AG08396 (cell line): Measurements from ENCODE around the gene TECPR1.

Experiments used
- DNase-seq: peaks from one replicate; pipeline ENCODE4 v3.0.0; 2012; ENCODE audit warnings: low spot score, mixed read lengths

Gene TECPR1

DNA sequence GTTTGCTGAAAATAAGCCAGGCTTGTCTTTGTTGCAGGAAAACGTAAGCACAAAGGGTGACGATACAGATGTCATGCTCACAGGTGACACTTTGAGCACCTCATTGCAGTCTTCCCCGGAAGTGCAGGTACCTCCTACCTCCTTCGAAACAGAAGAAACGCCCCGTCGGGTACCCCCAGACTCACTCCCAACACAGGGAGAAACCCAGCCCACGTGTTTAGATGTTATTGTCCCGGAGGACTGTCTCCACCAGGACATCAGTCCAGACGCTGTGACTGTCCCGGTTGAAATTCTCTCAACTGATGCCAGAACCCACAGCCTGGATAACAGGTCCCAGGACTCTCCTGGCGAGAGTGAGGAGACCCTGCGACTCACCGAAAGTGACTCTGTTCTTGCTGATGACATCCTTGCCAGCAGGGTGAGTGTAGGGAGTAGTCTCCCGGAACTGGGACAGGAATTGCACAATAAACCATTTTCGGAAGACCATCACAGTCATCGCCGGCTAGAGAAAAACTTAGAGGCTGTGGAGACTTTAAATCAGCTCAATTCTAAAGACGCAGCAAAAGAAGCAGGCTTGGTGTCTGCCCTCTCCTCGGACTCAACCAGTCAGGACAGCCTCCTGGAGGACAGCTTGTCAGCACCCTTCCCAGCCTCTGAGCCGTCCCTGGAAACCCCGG lies 59.1 kb downstream of the TECPR1 start:
- DNase-seq: no peak

DNA sequence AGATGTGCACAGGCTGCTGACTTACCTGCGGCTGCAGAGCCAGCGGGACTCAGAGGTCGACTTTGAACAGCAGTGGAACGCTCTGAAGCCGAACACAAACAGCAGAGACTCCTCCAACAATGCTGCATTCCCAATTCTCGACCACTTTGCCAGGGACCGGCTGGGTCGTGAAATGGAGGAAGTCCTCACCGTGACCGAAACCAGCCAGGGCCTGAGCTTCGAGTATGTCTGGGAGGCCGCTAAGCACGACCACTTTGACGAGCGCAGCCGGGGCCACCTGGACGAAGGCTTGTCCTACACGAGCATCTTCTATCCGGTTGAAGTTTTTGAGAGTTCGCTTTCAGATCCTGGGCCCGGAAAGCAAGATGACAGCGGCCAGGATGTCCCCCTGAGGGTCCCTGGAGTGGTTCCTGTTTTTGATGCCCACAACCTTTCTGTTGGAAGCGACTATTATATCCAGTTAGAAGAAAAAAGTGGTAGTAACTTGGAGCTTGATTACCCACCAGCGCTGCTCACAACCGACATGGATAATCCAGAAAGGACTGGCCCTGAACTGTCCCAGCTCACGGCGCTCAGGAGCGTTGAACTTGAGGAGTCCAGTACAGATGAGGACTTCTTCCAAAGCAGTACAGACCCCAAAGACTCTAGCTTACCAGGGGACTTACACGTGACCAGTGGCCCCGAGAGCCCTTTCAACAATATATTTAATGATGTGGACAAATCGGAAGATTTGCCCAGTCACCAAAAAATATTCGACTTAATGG lies 60.2 kb downstream of the TECPR1 start:
- no peak for DNase-seq

DNA sequence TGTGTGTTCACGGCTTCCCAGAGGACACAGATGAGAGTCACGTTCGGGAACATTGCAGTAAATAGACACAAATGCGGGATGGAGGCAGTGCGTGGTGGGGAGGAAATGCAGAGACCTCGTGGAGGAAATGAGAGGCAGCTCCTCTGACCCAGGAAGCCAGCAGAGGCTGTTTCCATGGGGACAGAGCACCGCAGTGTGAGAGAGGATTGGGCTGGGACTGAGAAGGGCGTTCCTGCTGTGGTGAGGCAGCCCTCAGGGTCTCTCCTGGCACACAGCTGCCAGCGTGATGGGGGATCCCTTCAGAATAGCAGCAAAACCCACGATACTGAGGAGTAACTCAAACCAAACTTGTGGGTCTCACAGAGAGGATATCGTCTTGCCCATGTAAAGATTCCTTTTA lies 62.5 kb downstream of the TECPR1 start:
- no peak for DNase-seq

DNA sequence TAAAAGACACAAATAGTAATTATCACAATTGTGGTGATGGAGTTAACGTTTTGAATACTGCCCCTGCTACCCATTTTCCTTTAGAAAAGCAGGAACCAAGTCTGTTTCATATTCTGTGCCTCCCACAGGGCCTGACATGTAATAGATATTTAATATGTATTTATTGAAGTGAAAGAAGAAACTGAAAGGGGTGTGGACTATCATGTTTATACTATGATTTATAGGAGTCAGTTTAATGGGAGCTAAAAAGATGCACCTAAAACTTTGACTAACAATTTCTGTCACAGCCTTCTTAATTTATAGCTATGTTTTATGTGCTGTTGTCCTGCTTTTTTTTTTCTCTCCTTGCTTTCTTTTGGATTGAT lies 64.9 kb downstream of the TECPR1 start:
- DNase-seq: no peak

DNA sequence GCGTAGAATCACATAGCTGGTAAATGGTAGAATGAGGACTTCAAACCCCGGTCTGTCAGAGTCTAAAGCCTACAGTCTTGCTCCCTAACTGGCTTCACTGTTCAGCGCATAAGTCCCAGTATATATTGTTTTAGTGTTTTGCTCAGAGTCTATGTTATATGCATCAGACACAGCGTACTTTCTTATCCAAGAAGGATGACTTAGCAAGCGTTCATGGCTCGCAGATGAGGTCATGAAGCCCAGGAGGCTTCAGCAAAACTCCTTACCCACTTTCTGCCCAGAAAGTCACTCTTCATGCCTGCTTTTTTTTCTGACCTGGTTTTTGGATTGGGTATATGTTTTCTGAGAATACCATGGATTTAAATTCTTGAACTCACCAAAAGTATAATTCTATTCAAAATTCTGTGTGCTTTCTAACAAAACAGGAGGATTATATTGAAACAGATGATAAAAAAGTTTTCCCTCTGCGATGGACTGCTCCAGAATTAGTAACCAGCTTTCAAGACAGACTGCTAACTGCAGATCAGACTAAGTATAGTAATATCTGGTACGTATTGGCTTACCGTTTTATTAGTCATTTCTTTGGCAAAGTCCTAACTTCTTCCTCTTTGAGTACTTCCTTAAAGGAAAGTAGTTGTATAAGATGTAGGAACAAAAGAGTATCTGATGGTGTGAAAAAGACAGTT lies 65.4 kb downstream of the TECPR1 start:
- no peak for DNase-seq

DNA sequence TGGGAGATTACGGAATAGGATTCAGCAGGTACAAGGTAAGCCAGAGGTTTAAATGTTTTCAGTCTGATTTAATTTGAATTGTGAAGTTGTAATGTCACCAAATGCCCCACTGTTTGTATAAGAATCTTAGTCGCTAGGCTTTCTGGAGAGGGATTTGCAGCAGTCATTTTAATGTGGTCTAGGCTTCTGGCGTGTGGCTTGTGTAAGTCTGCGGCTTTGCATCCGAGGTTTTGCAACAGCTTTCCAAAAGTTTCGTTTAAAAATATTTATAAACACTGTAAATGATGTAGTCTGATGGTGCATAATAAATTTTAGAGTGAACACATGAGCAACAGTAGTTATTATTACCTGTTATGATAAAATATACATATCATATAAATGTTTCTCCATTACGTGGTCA lies 66.9 kb downstream of the TECPR1 start:
- DNase-seq: no peak

DNA sequence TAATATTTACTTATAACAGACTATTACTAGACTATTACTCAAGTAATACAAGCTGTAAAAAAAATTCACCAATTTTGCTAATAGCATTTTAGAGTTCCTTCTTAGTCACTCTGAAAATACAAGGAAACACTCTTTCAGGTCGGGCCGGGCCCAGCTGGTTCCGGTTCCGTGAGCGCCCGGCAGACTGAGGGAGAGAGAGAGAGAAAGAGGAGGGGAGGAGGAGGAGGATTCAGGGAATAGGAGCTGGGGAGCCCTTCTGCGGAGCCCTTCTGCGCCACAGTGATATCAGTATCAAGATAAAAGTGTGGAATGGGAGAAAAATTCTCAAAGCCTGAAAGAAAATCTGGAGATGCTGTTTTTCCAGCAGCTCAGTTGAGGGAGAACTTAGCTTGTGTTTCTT lies 71.3 kb downstream of the TECPR1 start:
- DNase-seq: no peak

DNA sequence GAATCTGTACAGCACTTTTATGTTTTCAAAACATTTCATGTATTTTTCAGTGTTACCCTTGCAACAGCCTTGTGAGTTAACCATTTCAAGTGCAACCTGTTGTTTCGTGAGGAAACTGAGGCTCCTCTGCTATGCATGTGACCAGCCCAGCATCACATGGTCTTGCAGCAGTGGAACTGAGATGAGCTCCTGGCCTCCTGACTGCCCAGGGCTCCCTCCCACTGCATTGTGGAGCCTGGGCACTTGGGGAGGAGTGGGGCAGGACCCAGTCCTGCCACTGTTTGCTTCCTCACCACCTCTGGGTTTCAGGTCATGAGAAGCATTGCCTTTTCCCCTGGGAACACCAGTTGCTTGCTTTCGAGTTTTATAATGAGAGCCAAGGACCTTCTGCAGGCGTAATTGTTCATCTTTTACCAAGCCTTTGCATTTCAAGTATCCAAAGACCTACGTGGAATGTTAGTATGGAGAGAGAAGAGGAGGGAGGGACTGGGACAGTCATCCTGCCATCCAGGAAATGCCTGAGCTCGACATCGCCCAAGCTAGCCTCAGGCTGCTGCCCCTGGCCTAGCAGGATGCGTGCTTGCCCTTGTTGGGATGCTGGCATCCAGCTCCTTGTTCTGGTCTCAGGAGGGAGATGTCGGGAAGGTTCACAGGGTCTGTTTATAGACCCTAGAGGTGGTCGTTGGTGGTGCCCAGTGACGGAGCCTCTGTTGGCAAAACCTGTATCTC lies 73.1 kb downstream of the TECPR1 start:
- DNase-seq: no peak

DNA sequence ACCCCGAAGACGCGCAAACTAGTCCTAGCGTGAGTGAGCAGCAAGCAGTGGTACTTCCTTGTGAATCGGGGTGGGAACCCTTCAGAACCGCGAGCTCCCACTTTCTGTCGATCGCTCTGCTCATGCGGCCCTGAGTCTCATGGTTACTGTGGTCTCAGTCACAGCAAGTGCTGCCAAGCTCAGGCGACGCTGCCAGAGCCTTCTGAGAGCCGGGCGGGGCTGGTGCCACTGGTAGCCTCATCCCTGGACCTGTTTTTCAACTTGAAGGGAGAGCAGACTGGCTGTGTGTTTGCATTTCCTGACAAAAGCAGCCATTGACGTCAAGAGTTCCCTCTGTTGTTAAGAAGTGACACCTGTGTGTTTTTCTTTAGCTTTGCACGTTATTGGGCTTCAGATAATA lies 73.7 kb downstream of the TECPR1 start:
- no peak for DNase-seq

DNA sequence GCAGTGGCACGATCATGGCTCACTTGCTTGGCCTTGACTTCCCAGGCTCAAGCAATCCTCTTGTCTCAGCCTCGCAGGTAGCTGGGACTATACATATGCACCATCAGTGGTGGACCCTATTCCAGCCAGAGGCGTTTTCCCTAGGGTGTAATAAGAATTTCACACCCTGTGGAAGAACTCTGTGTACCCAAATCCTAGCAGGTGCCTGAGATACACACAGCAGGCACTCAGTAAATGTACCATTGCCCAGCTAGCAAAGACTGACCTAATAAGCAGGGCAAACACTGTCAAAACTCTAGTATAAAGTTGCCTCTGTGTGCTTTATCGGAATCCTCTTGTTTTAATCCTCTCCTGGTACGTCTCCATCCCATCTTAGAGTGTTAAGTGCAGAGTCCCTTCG lies 74.5 kb downstream of the TECPR1 start:
- DNase-seq: no peak

DNA sequence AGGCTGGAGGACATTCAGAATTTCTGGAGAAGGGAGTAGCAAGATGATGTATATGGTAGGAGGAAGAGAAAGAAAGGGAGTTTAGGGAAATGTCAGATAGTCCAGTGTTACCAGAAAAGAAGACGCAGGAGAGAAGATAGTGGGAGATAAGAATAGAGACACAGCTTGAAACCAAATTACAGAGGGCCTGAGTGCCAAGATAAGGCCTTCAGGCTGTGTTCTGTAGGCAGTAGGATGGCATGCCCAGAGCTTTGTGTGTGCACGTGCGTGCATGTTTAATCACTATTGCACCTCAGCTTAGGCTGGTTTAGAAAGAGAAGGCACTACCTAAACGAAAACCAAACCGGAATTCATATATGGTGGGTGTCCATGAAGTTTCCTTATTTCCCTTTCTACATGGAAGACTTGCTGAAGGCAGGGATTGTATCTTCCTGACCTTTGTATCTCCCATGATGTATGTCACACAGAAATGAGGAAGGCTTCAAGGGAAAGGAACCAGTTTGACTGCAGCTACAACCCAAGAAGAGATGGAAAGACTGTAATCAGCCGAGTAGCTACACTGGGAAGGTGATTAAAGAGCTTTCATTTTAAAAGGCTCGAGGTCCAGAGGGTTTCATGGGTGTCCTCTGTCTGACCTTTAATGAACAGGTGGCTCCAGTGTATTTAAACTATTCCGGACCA lies 76.6 kb downstream of the TECPR1 start:
- DNase-seq: no peak

DNA sequence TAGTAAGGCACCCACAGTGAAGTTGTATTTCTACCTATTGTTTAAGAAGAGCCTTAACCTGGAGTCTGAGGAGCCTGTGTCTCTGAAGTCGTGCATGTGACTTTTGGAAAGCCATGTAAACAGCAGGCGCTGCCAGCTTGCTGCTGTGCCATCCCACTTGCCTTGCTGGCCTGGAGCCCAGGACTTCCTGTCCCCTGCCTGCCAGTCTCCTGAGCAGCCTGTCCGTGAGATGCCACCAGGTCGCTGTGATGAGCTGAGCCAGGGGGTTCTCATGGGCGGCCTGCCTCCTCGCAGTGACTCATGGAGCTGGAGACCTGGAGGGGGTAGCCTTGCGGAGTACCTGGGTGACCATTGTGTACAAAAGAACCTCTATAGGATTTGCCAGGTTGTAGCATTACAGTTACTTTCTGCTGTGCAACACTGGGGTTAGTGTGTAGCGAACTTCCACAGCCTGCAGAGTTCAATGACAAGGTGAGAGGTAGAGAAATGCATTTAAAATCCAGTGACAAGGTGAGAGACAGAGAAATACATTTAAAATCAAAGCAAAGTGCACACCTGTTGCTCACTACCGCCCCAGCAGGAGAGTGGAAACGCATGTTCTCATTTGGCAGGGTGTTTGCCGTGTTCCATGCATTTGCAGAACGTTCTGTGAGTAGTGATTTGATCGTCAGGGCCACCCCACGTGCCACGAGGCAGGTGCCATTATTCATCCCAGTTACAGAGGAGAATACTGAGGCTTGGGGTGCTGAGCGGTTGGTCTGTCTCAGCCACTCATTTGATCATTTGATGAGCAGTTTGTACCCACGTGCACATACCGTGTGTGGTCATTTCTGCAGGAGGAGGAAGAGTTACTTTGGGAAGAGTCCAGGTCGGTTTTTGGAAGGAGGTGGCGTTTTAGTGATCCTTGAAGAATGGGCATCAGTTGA lies 77.4 kb downstream of the TECPR1 start:
- DNase-seq: no peak

DNA sequence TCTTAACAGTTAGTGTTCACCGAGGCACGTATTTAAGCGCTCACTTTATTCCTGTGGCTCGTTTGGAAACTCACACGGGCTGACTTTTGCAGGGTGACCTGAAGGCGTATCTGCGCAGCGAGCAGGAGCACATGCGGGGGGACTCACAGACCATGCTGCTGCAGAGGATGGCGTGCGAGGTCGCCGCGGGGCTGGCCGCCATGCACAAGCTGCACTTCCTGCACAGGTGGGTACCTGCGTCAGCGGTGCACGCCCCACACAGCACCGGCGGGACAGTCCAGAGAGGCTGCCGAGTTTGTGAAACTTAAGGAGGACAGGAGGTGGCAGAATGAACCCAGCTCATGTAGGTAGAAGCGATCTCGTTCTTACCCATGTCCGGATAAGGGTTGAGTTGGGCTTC lies 80.6 kb downstream of the TECPR1 start:
- no peak for DNase-seq

DNA sequence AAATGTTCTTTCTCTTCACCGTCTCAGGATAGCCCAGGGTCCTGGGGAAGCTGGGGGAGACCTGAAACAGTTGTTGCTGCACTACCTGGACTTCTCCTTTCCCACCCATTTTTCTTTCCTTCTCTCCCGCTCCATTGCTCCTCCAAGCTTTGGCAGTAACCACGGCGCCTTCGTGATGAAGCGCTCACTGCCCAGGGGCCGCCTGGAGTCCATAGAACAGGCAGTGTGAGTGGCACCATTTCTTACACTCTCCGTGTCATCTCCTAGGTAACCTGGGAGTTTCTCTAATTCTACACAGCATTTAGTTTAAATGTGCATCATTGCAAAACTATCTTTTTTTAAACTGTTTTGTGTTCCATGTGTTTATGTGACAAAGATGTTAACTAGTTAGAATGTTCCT lies 81.1 kb downstream of the TECPR1 start:
- DNase-seq: no peak

DNA sequence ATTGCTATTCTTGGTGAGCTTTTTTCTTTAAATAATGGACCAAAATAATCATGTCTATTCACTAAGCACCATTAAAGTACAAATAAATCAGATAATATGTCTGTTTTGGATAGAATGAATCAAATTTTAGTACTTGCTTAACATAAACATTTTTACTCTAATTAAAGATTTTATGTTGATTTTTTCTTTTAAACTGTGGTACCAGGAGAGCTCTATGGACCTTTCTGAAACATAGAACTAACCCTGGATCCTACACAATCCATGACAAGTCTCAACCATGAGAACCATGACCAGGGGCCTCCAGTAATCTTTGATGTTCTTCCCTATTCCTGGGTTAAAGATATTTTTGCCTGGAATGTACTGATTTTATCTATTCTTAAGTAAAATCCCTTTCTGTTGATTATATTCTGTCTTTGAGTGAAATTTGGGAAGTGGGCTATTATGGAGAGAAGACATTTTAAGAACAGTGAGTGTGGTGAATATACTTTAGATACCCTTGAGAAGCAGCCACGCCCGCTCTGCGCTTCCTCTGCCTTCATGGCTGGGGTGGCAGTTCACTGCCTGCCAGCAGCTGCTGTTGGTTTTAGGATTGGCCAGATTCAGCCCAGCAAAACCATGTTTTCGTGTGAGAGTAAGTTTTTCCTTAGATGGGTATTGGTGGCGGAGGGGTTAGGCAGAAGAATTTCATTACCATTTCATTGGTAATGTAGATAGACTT lies 83.0 kb downstream of the TECPR1 start:
- no peak for DNase-seq

DNA sequence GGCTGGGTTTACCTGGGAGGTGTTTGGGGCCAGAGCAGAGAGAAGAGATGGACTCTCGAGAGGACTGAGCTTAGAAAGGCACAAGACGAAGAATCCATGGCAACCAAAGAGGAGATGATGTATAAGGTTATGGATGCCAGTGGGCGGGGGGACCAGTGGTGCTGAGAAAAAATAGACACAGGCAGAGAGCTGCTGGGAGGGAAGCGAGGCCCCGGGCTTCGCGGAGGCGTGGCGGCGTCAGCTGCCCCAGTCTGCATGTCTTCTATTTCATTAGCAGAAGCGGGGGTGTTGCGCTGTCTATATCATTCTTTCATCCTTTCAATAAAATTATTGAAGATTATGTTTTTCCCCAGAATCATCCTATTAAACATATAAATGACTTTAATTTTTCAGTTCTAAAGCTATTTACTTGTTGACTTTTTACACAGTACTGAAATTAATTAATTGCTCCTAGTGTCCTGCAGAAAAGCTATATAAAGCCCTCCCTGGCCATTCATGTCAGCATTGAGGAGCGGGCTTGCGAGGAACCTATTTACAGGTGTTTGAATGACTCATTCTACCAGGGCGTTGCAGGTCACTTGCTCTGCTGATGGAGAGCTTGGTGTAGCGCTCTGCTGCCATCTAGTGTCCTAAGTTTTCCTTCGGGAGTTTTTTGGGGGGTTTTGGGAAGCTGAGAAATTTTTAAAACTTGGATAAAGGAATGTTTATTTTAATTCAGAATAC lies 83.7 kb downstream of the TECPR1 start:
- peak; percentile 85 for DNase-seq

DNA sequence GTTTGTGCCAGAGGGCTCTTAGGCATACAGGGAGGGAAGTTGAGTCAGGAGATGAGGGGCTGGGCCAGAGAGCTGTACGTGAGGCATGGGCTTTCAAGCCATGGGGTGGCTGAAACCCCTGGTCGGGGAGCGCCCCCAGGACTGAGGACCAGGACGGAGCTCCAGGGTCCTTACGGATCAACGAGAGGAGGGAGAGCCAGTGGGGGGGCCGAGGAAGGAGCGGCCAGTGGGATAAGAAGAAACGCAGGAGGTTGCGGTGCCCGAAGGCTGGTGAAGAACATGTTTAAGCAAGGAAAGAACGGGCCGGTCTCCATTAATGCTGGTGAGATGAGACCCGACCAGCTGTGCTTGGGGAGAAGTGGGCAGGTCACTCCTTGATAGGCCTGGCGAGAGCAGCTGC lies 84.4 kb downstream of the TECPR1 start:
- DNase-seq: no peak

DNA sequence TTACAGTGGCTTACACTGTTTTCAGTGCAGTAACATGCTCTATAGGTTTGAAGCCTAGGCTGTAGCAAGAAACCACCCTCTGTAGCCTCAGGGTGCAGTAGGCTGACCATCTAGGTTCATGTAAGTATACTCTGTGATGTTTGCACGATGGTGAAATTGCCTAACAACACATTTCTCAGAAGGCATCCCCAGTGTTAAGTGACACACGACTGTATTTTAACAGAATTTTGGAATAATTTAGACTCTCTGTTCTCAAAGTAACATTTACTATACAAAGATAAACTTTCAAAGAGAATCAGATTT lies 85.4 kb downstream of the TECPR1 start:
- DNase-seq: no peak

DNA sequence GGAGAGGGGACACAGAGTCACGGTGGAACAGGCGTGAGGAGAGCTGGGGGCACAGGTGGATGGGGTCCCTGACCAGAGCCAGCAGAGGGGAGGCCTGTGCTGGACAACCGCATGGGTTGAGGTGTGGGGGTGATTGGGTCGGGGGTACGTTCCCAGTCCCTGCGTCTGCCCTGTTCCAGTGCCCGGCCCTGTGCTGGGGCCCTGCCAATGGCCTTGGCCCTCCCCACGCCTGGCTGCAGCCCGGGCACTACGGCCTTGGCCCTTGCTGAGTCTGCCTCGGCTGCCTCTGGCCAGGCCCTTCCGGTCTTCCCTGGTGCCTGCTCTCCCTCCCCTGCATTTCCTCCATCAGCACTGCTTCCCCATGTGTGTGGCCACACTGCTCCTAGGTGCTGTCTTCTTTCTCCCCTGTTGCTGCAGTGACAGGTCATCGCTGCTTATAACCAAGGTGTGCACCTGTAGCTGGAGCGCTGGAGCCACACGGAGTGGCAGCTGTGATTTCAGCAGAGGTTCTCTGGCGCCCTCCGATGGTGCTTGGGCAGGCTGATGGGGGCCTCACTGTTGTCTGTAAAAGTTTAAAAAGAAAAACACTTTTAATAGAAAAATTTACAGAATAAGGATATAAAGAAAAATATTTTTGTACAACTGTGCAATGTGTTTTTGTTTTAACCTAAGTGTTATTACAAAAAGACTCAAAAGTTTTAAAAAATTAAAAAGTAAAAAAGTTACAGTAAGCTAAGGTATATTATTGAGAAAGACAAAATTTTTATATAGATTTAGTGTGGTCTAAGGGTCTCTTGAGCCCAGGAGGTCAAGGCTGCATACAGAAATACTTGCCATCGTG lies 86.0 kb downstream of the TECPR1 start:
- DNase-seq: peak; percentile 42
